Measurements from ENCODE around the gene PHF21A. TPM values are rescaled to one million over a fixed set of nuclear protein-coding genes. Genes with fewer than 3 reads are reported as not detected.
"Not testable (repeated sequence)": the region's sequence is repeated elsewhere in the genome, so short reads cannot be mapped to it uniquely, and the experiment has no call there.

Gene PHF21A
- total RNA-seq, 4 donors from 2014 or later: 28.5 to 53.9 (median 42.2) TPM

DNA sequence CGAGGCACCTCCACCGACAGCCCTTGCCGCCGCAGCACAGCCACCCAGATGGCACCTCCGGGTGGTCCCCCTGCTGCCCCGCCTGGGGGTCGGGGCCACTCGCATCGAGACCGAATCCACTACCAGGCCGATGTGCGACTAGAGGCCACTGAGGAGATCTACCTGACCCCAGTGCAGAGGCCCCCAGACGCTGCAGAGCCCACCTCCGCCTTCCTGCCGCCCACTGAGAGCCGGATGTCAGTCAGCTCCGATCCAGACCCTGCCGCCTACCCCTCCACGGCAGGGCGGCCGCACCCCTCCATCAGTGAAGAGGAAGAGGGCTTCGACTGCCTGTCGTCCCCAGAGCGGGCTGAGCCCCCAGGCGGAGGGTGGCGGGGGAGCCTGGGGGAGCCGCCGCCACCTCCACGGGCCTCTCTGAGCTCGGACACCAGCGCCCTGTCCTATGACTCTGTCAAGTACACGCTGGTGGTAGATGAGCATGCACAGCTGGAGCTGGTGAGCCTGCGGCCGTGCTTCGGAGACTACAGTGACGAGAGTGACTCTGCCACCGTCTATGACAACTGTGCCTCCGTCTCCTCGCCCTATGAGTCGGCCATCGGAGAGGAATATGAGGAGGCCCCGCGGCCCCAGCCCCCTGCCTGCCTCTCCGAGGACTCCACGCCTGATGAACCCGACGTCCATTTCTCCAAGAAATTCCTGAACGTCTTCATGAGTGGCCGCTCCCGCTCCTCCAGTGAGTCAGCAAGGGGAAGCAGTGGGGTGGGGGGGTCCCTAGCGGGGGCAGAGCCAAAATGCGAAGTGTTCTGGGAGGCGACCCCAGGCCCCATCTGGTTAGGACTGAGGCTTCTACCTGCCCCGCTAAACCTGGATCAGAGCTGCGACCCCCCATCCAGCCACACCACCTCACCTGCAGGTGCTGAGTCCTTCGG, 218.5 kb downstream of the PHF21A start:
- peaks cover 0 to 29% (median 15%) of the 10 kb centered on the region in 3 donors for H3K4me1 ChIP-seq
- H3K27ac ChIP-seq: no peak overlapping the region
- TF ChIP-seq POLR2A (IDR thresholded peaks at IDR 0.05) (no peak), POLR2AphosphoS5 (IDR thresholded peaks at IDR 0.05) (no peak), EP300 (IDR thresholded peaks at IDR 0.05) (no peak), CTCF (IDR thresholded peaks at IDR 0.05) (no peak)
- ATAC-seq: no peak
- H3K9me3 ChIP-seq: no peaks in the 10 kb centered on the region
- H3K36me3 ChIP-seq: peaks cover 0 to 38% of the 10 kb centered on the region in 2 donors
- H3K4me3 ChIP-seq: no peak overlapping the region
- no peaks in the 10 kb centered on the region for H3K27me3 ChIP-seq
- WGBS, 2 donors (ENCODE audit: low coverage in 1 of 2): 80% methylated on average over 1 of the region's 56 CpGs; no CpG with 5 or more reads in 1 of the 2 donors

DNA sequence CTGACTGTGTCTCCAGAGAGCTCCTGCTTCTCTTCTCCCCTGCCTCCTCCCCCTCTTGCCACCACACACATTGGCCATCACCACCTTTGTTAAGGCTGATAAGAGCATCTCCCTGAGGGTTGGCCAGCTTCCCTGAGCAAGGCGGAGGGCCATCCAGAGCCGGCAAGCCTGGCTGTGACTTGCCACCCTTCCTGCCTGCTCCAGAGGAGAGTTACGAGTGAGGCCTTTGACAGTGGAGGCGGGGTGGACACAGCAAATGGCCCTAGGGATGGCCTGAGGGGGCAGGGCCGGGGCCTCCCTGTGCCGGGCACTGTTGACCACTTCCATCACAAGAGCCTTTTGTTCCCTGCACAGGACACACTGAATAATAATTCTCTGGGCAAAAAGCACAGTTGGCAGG, 219.6 kb downstream of the PHF21A start:
- Histone ChIP-seq H3K27ac (no peak overlapping the region), H3K9me3 (no peaks in the 10 kb centered on the region), H3K36me3 (peaks cover 0 to 38% of the 10 kb centered on the region in 2 donors), H3K4me1 (peaks cover 0 to 28% (median 15%) of the 10 kb centered on the region in 3 donors), H3K4me3 (no peak overlapping the region), H3K27me3 (peaks cover 2% of the 10 kb centered on the region)
- TF ChIP-seq POLR2A (IDR thresholded peaks at IDR 0.05) (no peak), CTCF (IDR thresholded peaks at IDR 0.05) (no peak), EP300 (IDR thresholded peaks at IDR 0.05) (no peak), POLR2AphosphoS5 (IDR thresholded peaks at IDR 0.05) (no peak)
- no peak for ATAC-seq
- 69% methylated on average over 3 of the region's 6 CpGs; no CpG with 5 or more reads in 1 of the 2 donors for WGBS, 2 donors (ENCODE audit: low coverage in 1 of 2)

DNA sequence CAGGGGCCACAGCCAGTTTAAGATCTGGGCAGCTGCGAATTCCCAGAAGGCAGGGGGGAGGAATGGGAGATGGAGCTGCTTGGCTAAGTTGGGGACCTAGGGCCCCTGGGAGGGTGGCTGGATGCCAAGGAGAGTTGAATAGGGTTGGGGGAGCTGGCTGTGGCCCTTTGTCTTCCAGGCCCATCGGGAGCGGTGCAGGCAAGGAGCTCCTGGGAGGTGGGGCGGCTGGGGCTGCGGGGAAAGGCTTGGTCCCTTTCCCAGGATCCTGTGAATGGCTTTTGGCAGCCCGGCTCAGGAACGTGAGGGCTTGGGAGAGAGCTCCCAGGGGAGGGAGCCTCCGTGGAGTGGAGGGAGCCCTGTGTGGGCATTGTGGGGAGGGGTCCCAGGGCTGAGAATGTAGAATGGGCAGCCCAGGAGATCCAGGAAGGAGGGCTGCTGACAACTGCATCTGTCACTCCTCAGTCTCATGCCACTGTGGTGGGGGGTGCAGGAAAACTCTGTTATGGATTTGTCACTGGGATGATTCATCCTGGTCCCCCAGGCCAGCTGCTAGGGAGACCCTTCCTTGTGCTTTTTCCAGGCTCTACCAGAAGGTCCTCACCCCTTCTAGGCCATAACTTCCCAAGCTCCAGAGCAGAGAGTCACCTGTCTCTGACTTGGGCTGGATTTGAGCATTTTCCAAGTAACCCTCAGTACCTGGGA, 220.2 kb downstream of the PHF21A start:
- ATAC-seq: no peak
- H3K4me1 ChIP-seq: peaks cover 0 to 28% (median 15%) of the 10 kb centered on the region in 3 donors
- peak overlapping the region; percentile 37 to 72 for H3K4me3 ChIP-seq
- 9% methylated on average over 8 of the region's 8 CpGs; no CpG with 5 or more reads in 1 of the 2 donors for WGBS, 2 donors (ENCODE audit: low coverage in 1 of 2)
- TF ChIP-seq EP300 (IDR thresholded peaks at IDR 0.05): no peak
- TF ChIP-seq POLR2AphosphoS5 (IDR thresholded peaks at IDR 0.05): no peak
- TF ChIP-seq CTCF (IDR thresholded peaks at IDR 0.05): no peak
- TF ChIP-seq POLR2A (IDR thresholded peaks at IDR 0.05): no peak
- peak overlapping the region in 3 of 4 donors; percentile 64 to 78 (median 77) for H3K27ac ChIP-seq
- H3K27me3 ChIP-seq: peaks cover 6% of the 10 kb centered on the region
- no peaks in the 10 kb centered on the region for H3K9me3 ChIP-seq
- H3K36me3 ChIP-seq: peaks cover 0 to 38% of the 10 kb centered on the region in 2 donors

DNA sequence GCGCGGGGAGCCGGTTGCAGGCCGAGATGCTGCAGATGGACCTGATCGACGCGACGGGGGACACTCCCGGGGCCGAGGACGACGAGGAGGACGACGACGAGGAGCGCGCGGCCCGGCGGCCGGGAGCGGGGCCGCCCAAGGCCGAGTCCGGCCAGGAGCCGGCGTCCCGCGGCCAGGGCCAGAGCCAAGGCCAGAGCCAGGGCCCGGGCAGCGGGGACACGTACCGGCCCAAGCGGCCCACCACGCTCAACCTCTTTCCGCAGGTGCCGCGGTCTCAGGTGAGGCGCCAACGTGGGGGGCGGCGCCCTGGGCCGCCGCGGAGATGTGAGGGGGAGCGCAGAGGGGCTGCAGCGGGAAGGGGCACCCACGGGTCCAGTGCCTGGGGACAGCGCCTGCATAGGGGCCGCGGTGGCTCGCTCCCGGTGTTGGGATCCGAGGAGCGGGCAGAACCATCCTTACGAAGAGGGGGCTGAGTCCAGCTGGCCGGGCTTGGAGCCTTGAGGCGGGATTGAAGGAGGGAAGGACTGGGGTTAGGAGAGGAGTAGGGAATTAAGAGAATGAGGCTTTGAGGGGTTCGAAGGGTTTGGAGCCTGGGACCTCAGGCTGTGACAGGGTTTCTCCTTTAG, 221.0 kb downstream of the PHF21A start:
- WGBS, 2 donors (ENCODE audit: low coverage in 1 of 2): 4 to 5% methylated on average over 10 to 12 of the region's 59 CpGs
- H3K27ac ChIP-seq: peak overlapping the region in 3 of 4 donors; percentile 64 to 78 (median 77)
- H3K4me1 ChIP-seq: peaks cover 0 to 28% (median 15%) of the 10 kb centered on the region in 3 donors
- peaks cover 12% of the 10 kb centered on the region for H3K27me3 ChIP-seq
- peaks cover 0 to 34% of the 10 kb centered on the region in 2 donors for H3K36me3 ChIP-seq
- peak overlapping the region; percentile 37 to 72 for H3K4me3 ChIP-seq
- TF ChIP-seq POLR2A (IDR thresholded peaks at IDR 0.05): peak; percentile 9 to 34
- not testable (repeated sequence) for H3K9me3 ChIP-seq
- ATAC-seq: peak; percentile 36

All from gastroesophageal sphincter (tissue), 4 donors.